ENCODE data around the gene ADGRD1.
"Not testable (repeated sequence)": the region's sequence is repeated elsewhere in the genome, so short reads cannot be mapped to it uniquely, and the experiment has no call there.

ADGRD1 gene

DNA sequence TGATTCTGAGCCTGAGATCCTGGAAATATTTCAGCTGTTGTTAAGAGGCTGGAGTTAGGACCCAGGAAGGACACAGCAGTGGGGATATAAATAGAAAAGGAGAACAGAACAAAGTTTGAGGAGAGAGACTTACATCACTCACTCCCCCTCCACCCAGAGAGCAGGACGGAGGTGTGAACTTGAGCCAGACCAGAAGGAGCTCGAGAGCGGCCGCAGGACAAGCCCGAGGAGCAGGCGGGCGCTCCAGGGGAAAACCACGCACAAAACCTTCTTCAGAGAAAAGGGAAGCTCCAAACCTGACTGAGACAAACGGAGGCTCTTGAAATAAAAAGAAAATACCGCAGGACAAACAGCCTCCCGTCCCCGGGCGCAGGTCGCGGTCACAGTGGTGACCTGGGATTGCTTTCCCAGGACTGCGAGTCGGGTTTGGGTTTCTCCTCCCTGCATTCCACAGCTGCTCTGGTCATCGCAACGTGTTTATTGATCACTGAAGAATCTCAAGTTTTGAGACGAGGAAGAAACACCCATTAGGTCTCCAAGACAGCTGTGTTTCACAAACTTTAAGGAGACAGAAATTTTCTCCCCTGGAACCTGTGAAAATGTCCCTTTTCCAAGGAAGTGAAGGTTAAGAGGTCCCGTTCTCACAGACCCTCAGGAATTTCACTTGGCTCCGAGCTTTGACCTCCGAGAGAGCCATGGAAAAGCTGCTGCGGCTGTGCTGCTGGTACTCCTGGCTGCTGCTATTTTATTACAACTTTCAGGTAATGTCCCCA, at the start of gene ADGRD1:
ADGRD1 (plus strand) TSS at position 137 of the 773 bp plus-strand sequence; CDS start at position 696, 559 bp downstream.
- DNase-seq = no peak

DNA sequence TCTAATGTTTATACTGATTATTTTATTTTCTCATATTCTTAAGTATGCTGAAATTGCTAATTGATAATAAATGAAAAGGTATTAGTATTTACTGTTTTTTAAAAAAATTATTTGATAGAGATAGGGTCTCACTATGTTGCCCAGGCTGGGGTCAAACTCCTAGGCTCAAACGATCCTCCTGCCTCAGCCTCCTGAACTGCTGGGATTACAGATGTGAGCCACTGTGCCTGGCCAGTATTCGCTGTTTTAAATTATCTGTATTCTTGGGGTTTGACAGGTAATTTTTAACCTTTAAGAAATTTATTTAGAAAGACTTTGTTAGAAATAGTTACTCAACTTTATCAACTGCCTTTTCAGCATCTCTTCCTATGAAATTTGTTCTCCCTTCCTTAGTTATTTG, 49.6 kb upstream of the ADGRD1 start:
- DNase-seq = no peak

GRCh38 chr12:130904936-130905455, 48.7 kb upstream of the ADGRD1 start:
- DNase-seq = not testable (repeated sequence)

- DNase-seq = no peak
Measured at GRCh38 chr12:130909111-130909510, 44.6 kb upstream of the ADGRD1 start.

- DNase-seq = no peak
Measured at GRCh38 chr12:130911193-130911592, 42.5 kb upstream of the ADGRD1 start.

DNA sequence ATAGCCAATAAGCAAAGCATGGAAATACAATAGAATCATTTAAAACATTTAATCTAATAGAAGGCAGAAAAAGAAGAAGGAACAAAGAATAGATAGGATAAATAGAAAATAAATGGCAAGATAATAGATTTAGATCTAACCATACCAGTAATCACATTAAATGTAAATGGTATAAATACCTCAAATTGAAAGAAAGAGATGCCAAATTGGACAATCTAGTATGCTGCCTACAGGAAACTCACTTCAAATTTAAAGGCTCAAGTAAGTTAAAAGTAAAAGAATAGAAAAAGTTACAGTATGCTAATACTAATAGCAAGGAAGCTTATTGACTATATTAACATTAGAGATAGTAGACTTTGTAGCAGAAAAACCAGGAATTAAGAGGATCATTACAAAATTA, 41.8 kb upstream of the ADGRD1 start:
- no peak for DNase-seq

DNA sequence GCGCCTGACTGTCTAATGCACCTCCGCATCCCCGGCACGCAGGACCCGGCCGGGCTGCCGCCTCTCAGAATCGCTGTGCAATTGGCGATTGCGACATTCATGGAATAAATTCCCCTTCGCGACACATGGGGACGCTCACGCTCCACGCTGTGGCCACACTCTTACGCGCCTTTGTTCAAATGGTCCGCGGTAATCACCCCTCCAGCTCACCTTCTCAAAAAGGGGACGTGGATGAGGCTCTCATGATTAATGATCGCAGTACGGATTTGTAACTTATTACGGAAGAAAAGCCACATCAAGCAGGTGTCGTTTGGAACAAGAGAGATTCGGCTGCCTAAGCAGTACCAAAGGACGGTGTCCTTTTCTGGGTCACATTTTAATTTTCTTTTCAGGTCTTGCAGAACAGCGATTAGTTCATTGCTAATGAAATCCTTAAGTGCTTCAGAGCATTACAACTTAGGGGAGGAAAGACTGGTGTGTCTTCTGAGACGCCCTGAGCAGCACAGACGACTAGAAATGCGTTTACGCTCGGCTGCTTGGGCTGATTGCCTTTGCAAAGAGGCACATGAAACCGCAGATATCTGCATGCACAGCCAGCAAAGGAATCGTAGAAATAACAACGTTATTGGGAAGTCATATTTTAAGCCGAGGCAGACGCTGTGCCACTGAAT, 37.3 kb upstream of the ADGRD1 start:
- DNase-seq = peak; percentile 43

DNA sequence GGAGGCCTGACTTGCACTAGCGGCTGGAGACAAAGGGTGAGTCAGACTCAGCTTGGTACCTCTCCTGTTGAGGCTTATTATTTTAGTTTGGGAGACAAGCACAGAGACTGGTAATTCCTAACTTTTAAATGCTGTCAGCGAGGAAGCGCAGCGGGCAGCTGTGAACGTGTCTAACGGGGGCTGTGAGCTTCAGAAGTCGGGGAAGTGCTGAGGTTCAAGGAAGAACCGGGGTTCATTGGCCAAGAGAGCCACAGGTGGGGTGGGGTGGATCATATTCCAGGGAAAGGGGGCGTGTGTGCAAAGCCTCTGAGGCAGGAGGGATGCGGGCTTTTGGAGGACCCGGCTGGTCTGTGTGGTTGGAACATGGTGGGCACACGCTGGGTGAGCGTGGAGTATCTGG, 36.1 kb upstream of the ADGRD1 start:
- DNase-seq = no peak

- no peak for DNase-seq
Measured at GRCh38 chr12:130919086-130919485, 34.6 kb upstream of the ADGRD1 start.

DNA sequence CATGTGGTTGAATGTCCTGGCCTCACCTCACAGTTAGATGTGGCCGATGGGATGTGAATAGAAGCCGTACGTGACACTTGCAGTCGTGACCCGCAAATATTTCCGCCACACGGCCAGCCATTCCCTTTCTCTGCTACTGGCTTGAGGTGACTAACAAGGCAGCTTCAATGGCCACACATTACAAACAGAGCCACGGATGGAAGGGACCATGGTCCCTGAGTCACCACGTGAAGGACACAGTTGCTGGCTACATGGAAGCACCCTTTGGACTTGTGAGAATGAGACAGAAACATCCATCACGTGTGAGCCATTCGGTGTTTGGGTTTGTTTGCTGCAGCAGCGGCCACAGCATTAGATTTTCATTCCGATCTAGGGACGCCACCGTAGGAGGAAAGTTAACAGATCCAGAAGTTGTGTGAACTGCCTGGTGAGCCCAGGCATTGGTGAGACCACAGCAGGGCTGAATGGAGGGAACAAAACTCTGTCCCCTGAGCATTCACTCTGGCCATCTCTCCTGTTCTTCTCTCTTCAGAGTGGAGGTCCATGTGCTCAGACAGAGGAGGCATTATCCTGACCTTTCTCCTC, 33.5 kb upstream of the ADGRD1 start:
- DNase-seq = no peak

GRCh38 chr12:130920723-130921381, 32.9 kb upstream of the ADGRD1 start:
- no peak for DNase-seq

GRCh38 chr12:130922511-130922953, 31.2 kb upstream of the ADGRD1 start:
- DNase-seq = no peak

- no peak for DNase-seq
Measured at GRCh38 chr12:130924966-130925665, 28.6 kb upstream of the ADGRD1 start.

DNA sequence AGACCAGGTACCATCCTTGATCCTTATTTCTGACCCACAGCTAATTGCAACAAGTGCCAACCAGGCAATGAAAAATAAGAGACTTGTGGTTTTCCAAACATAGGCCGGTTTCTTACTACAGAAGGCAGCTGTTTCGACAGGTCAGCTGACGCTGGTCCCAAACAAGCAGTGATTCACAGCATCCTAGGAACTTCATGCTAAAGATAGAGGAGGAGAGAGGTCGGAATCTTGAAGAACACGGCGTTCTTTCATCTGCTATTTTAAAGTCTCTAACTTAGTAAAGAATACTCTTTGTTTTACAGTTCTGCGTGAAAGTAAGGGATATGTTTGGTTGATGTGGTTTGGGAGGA, 28.1 kb upstream of the ADGRD1 start:
- no peak for DNase-seq

GRCh38 chr12:130929363-130929762, 24.3 kb upstream of the ADGRD1 start:
- no peak for DNase-seq

DNA sequence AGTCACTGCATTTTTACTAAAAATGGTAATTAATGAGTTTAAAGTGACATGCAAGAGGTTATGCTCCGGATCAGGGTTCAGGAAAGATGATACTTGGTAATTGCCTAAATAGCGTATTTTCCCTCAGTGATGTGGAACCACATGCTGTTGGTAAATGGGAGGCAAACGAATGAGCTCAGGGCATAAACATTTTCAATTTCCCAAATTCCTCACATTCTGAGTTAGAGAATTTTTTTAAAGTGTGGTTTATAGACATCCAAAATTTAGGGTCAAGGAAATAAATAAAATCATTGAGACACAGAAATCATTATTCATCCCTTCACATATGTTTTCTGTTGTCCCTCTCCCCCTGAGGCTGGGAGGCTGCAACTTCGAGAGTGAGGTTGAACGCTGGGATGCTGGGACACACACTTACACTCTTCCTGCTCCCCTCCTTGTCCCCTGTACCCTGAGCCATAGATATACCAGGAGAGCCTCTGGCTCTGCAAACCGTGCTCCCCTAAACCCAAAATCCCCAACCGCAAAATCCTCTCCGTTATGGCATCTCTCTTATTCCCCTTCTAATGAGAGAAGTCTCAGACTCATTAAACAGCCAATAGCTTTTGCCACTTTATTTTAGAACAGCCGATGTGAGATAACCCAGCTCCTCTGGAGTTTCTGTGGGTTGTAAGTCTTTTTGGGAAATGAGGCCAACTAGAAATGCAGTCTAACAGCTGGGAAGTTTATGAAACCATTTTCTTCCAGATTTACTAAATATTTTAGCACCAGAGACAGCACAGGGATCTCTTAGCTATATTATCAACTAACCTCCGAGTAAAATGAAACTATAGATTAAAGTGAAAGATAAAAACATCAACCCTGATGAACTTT, 21.4 kb upstream of the ADGRD1 start:
- no peak for DNase-seq

DNA sequence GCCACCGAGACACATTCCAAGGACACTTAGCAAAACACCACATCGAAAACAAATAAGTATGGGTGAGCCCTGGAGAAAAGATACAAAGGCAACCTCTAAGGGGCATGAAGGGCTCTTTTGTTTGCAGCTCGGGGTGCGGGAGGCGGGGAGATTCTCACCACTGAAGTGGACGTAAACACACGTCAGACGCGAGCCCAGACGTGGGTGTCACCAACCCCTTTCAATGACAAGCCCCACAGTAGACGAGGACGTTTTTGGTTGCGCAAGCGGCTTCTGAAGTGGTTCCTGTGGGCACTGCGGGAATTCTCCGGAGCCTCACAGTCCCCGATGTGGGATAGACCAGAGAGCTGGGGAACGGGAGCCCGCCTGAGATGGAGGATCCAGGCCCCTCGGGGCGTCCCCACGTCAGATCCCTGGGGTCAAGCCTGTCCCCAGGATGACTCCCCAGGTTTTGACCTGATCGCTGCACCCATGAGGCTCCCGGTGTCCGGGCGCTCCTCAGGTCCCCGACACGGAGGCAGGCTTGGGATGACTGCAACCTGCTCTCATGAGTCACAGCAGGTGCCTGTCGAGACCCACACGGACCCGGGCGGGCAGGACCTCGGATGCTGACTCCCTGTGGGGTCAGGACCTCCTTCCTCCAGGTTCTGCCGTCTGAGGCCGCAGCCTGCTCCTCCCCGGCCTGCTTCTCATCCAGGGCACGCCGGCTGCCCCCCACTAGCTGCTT, 20.3 kb upstream of the ADGRD1 start:
- peak; percentile 19 for DNase-seq

DNA sequence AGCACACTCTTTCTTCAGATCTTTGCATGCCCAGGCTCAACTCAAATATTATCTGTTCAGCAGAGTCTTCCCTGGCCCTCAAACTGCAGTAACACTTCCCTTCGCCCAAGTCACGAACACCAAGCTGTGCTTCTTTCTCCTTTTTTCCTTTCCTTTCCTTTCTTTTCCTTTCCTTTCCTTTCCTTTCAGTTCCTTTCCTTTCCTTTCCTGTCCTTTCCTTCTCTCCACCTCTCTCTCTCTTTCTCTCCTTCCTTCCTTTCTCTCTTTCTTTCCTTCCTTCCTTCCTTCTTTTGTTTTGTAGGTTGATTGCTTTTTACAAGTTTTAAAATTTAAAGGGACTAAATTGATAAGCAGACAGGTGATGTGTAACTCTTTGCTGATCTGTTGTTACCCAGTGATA, 19.0 kb upstream of the ADGRD1 start:
- no peak for DNase-seq

DNA sequence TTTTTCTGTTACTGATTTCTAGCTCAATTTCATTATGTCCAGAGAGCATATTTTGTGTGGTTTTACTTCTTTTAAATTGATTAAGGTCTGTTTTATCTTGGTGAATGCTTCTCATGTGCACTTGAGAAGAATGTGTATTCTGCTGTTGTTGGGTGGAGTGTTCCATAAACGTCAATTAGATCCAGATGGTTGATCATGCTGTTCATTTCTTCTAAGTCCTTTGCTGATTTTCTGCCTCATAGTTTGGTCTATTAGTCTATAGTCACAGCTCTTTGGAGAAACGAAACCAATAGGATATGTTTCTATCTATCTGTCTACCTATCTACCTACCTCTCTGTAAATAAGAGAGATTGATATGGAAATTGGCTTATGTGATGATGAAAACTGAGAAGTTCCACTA, 17.1 kb upstream of the ADGRD1 start:
- no peak for DNase-seq

GRCh38 chr12:130937063-130937462, 16.6 kb upstream of the ADGRD1 start:
- no peak for DNase-seq

- not testable (repeated sequence) for DNase-seq
Measured at GRCh38 chr12:130937546-130937945, 16.2 kb upstream of the ADGRD1 start.
